CD1c-positive myeloid dendritic cell (primary cell): ENCODE measurements around the gene SPSB4.
"Not testable (repeated sequence)": the region's sequence is repeated elsewhere in the genome, so short reads cannot be mapped to it uniquely, and the experiment has no call there.

ENCODE experiments used
- DNase-seq: peaks from one replicate; pipeline ENCODE4 v3.0.0-alpha.2; 2016; ENCODE audit errors: extremely low spot score

The SPSB4 gene

DNA sequence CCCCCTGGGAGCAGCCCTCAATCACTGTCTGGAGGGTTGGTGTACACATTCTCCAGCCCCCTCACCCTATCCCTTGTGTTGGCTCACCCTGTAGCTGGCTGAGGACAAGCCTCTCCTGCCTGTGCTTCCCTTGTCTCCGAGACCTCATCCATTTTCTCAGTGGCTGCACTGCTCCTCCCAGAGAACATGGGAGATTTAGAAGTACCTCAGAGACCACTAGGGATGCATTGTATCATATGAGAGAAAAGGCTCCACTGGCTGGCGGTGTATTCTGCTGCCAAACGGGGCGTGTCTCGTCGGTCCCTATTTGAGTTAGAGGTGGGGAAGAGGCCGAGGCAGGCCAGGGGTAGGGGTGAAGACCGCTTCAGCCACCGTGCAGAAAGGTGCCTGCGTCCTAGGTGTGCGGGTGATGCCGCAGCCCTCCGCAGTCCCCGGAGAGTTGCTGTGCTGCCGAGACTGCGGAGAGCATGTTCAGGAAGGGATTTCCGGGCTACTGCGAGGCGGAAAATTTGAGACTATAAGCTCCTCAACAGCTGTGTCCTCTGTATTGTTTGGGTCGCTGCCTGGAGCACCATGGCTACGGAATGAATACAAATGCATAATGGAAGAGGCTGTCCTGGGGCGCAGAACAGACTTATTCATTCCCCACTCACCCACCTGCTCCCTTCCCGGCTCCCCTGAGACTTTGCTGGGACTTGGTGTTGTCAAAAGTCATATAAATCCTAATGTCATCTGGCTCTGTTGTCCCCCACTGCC, 43.8 kb downstream of the SPSB4 start:
- DNase-seq = no peak

DNA sequence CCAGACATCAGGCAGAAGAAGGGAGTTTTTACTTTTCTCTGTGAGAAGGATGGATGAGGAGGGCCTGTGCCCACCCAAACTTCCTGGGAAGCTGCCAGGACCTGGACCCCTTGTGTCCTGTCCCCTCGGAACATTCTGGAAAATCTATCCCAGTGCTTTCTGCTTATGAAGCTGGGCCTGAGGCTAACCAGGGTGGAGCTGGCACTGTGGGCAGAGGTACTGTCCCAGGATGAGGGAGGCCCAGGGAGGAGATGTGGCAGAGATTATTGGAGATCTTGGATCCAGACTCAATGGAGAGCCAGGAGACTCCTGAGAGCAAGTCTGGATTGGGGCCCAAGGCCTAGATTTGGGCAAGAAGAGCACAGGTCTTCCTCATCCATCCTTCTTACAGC, 44.4 kb downstream of the SPSB4 start:
- DNase-seq = no peak

DNA sequence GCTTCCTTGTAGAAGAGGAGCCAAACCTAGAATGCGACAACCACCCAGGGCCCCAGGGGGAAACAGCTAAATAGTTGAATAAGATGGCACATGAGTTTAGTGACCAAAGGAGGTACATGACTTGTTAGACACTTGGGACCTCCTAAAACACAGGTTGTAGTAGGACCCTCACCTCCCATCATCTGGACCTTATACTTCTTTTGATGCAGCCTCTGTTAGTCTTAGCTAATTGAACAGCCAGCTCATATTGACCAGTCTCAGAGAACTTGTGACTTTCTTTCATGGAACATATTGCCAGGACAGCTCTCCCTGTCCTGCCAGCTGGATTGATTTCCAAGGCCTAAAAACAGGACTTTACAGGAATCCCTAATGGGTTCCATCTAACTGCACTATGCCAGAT, 45.0 kb downstream of the SPSB4 start:
- no peak for DNase-seq

DNA sequence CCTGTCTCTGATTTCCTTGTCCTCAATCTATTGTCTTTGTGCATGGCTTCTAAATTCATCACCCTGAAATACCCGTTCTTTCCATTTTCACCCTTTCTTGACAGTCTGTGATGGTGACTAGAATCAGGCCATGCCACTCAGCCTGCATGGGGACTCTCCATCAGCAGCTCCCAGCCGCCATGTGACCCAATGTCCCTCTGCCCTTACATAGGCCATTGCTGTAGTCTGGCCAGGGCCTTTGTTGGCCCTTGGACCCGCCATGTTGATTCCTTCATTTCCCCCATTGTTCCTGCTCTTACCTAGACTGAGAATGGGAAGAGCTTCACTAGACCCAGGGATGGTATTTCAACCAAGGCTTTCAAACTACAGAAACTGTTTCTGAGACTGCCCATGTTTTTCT, 45.8 kb downstream of the SPSB4 start:
- DNase-seq = no peak

DNA sequence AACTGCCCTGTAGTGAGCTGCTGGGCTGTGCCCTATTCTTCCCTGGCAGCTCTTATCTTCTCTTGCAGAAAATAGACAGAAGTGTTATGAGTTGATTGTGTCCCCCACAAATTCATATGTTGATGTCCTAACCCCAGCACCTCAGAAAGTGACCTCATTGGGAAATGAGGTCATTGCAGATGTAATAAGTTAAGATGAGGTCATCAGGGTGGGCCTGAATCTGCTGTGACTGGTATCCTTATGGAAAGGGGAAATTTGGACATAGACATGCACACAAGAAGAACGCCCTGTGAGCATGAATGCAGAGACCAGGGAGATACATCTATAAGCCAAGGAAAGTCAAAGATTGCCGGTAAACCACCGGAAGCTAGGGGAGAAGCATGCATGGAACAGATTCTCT, 49.0 kb downstream of the SPSB4 start:
- DNase-seq = no peak

DNA sequence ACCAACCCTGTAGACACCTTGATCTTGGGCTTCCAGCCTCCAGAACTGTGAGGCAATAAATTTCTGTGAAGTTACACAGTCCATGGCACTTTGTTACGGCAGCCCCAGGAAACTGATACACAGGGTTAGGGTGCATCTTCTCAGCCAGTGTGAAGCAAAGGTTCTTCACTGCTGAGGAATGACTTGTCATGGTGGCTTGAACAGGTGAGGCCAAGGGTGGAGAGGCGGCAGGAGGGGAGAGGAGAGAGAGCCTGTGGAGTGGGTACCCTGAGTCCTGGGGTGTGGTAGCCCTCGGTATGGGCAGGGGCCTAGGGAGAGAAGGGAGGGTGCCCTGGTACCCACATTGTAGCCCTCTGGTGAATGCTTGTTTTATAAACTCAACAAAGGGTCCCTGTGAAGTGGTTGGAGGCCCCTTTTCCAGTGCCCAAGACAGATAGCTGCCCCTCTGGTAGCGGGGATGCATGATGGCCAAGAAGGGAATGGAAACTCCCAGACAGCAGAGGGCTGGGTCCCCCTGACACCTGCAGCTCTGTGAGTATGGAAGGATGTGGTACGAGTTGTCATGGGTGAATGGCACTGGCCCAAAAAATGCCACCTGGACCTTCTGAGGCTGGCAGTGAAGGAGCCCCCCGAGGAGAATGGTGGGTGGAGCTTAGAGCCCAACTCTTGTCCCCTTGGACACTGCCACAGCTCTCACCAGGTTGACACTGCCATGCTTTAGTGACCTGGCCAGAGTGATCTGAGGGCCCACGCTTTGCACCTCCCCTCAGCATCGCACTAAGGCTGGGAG, 49.6 kb downstream of the SPSB4 start:
- no peak for DNase-seq

DNA sequence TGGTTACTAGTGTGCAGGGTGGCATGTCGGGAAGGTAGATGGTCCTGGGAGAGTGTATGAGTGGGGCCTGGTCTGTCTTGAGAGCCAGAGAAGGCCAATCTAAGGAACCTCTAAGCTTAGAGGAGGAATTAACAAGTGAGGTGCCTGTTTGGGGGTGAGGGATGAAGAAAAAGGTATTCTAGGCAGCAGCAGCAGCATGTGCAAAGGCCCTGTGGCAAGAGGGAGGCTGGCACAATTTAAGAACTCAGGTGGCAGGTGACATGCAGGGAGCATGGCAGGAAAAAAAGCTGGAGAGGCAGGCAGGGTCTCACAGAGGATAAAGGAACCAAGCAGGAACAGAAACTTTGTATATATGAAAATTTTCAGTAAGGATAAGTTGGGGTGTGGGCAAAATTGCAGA, 51.2 kb downstream of the SPSB4 start:
- DNase-seq = no peak

DNA sequence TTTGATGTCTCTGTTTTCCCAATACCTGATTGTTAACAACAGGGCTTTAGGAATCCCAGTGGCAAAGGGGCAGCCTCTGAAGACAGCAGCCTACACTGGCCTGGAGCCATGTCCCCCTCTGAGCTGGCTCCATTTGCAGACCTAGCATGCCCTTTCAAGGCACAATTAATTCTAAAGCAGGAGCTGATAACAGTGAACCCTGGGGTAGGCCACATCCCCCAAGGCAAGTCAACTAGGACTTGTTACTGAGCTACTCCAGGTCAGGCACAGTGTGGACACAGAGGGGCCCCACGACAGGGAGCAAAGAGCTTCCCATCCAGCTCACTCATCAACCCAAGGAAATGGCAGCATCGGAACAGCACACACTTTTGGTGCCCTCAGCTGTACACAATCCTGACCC, 51.9 kb downstream of the SPSB4 start:
- no peak for DNase-seq

DNA sequence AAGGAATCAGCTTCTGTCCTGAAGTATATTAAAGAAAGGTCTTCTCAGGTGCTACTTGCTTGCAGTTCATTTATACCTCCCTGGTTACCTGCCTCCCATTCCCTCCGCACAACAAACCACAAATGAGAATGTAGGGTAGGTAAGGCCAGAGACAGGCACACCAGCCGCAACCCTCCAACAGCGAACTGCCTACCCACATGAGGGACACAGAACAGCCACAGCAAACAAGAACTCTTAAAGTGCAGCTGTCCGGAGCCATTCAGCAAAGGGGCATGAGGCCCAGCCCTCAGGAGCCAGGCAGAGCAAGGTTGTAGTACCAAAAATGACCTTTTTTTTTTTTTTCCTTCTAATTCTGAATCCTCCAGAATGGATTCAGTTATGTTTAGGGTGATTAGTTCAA, 52.4 kb downstream of the SPSB4 start:
- DNase-seq = no peak

DNA sequence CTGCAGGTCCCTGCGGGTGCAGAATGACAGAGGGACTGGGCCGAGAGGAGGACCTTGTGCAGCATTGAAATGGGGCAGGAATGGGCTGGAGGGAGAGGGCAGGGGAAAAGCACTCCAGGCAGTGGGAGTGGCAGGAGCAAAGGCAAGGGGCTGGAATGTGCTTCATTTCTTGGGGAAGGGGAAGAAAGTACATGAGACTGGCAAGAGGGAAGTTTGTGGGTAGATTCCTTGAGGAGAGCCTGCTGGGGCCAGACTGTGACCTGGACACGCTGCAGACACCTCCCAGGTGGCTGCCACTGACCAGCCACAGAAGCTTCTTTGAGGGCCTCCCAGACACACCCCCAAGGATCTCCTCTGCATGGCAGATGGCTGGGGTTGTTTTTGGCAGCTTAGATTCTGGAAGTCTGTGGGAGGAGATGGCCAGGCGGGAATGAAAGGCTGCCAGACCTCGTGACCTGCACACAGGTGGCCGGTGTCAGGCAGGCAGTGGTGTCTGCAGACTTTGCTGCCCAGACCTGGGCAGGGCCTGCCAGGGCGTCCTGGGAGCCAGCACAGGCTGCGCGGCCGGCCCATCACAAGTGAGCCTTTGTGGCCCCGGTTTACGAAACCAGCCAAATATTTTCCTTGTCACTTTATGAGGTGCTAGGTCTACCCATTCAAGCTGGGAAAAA, 53.1 kb downstream of the SPSB4 start:
- DNase-seq = no peak

DNA sequence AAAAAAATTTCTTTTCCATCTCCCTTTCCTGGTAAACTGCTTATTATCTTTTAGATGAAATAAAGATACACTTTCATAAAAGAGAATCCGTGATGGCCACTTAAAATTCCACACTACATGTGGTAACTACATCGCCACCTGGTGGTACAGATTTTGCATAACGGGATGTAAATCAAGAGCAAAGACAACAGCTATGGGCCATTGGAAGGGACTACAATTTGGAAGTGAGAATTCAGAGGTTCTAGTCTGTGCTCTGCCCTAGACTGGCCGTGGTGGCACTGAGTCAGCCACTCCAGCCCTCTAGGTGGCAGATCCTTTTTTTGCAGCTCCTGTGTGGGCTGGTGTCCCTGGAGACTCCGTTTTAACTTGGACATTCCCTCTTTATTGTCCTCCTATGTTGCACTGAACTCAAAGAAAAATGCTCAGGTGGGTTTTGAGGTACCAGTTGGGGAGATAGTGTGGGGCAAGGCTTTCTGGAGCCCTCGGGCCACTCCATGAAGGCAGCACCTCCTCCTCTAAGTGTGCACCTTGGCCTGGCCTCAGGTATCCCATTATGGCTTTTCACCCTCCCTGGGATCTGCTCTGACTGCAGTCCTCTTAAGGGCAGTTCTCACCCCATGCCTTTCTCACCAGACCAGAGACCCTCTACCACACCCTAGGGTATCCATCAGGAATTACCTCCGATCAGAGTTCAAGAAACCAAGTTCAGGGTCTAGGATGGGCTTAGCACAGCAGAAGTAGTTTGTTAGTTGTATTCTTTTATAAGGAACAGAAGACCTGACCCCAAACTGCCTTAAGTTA, 54.9 kb downstream of the SPSB4 start:
- DNase-seq = peak; percentile 93

DNA sequence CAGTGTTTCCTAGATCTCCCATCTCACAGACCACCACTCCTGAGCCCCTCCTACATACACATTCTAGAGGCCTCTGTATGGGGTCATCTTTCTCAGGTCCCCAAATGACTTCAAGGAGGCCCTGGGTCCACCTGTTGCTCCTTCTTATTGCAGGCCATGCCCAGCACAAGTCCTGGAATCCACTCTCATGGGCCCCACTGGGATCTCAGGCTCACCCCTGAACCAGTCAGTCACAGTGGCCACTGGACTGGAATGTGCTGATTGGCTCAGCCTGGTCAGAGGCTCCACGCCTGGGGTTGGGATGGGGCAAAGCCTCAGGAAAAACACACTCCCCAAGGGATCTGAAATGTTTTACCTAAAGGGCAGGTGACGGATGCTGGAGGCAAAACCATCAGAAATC, 55.7 kb downstream of the SPSB4 start:
- no peak for DNase-seq

DNA sequence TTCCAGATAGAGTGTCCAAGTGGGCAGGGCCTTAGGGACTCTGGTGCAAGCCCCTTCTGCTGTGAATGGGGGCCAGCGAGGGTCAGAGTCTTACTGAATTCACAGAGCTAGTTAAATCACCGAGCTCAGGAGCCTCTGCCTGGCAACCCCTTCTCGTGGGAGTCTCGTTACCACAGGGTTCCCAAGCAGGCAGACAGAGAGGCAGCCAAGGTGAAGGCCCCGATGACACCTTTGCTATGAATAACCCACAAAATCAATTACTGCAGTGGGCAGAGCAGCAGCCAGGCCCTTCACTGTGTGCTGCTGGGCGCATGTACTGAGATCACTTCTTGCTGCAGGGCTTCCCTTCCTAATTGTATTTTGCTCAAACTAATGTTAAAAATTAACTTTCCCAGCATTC, 56.9 kb downstream of the SPSB4 start:
- no peak for DNase-seq

DNA sequence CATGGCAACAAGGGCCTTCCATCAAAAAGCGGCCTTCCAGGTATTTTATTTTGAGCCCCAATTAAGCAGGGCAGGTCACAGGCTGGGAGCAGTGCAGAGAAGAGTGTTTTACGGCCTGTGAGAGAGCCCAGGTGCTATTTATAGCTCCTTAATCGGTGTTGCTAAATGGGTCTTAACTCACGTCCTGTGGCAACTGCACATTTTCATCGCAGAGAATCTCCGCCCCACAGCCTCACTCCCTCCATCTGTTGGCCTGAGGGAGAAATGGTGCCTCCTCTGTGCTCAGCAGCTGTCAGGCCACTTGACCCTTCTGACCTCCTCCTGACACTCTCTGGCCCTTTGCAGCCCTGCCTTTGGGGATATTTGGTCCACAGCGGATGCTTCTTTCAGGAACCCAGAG, 58.6 kb downstream of the SPSB4 start:
- no peak for DNase-seq

DNA sequence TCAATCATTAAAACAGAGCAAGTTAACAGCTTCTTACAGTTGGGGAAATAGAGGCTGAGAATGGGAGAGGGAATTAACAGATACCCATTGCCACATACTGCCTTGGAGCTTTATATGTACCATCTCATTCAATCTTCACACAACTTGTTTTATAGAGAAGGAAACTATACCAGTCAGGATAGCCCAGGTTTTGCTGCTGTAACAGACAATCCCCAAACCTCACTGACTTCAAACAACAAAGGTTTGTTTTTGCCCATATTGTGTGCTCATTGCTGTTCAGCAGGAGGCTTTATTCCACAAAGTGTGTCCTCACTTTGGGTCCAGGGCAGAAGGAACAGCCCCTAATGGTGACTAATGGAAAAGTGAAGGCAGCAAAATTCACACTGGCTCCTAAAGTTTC, 59.2 kb downstream of the SPSB4 start:
- DNase-seq = no peak

DNA sequence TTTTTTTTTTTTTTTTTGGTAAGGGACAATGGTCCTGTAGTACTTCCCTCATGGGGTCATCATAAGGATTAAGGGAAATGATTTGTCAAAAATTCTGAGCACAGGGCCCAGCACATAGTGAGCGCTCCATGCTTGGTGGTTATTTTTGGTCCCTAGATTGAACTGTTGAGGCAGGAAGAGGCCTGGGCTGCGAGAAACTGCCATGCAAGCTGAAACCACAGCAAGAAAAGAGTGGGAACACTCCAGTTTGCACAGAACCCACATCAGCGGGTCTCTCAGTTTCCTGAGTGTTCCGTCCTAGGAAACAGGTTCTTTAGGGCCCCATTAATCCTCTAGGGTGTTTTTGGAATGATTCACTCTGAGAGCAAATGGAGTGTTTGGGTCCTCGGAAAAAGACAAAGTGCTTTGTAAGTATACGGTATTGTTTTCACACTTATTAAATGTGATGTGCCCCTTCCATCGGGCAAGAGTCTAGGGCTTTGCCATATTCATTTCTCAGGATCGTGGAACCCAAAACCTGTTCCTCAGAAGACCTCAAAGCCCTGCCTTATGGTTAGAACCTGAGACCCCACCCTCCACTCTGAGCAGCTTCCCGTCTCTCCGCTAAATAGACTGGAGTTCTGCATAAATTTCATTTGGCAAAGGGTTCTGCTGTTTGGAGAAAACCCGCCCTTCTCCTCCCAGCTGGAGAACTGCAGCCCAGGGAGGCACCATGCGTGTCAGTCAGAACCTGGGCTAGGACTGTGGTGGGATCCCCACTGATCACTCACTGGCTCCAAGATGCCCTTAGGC, 60.4 kb downstream of the SPSB4 start:
- DNase-seq = no peak

DNA sequence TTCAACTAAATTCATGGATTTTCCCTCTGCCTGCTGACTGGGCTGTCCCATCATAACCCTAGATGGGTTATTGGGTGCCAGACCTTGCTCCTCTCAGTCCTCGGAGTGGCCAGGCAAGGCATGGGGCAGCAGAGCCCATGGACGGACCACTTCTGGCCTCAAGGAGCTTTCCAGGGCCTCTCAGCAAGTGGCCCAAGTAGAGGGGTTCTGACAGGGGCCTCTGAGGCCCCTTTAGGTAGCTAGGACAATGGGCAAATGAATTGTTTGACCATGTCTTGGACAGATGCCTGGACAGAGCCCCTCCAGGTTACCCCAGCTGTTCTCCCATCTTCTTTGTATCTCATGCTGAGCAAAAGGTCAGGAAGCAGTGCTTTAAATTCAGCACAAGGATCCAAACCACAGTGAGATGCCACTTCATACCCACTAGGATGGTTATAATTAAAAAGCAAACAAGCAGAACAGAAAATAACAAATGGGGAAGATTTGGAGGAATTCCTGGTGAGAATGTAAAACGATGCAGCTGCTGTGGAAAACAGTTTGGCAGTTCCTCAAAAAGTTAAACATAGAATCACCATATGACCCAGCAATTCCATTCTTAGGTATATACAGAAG, 61.6 kb downstream of the SPSB4 start:
- no peak for DNase-seq

DNA sequence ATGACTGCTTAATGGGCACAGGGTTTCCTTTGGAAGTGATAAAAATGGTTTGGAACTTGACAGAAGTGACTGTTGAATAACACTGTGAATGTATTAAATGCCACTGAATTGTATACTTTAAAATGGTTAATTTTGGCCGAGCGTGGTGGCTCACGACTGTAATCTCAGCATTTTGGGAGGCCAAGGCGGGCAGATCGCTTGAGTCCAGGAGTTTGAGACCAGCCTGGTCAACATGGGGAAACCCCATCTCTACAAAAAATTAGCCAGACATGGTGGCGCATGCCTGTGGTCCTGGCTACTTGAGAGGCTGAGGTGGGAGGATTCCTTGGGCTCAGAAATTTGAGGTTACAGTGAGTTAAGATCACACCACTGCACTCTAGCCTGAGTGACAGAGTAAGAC, 62.5 kb downstream of the SPSB4 start:
- DNase-seq = not testable (repeated sequence)

DNA sequence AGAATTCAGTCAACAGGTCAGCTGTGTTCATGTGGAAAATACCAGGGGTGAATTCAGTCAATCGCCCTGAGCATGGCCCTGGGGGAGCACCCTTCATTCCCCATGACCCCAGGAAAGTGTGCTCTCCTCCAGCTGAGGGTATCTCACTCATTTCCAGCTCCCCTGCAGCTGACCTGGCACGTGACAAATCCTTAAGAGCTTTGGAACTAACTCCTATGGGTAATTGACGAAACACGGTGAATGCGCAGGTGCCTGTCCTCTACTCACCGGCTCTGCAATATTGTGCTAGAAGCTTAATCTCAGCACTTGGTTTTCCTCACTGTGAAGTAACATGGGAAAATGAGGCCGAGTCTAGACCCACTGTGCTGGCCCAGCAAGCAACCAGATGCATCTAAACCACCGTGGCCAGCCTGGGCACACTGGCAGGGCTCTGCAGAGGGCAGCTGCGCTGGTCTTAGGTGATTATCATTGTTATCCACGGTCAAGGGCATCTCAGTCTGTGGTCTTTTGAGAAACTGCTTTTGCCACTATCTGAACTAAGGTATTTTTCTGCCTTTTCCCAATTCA, 63.1 kb downstream of the SPSB4 start:
- DNase-seq = no peak

DNA sequence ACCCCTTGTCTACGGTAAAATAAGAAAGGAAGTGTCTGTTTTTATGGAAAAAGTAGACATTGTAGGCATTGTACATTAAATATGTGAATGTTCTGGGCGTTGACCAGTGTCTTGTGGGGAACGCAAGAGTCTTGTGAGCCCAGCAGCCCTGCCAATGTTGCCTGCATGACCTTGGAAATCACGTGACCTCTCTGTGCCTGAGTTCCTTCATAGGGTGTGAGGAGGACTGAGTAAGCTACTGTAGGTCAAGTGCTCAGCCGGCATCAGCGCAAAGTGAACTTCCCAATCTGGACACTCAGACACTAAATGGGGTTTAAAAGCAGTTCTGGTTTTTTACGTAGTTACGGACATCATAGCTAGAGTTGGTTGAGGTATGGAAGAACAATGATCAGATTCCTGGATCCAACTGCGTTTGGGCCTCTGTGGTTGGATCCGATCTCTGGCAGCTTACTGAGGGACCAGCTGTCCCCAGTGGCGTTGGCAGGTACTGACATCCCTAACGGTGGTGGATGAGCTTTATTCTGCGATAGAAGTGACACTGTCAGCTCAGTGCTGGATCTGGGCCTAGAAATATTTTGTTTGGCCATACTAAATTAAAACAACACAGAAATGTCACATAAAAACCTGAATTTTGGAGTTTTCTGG, 63.8 kb downstream of the SPSB4 start:
- no peak for DNase-seq
